Measurements from ENCODE around the gene GEN1.
"Not testable (repeated sequence)": the region's sequence is repeated elsewhere in the genome, so short reads cannot be mapped to it uniquely, and the experiment has no call there.

The GEN1 gene

DNA sequence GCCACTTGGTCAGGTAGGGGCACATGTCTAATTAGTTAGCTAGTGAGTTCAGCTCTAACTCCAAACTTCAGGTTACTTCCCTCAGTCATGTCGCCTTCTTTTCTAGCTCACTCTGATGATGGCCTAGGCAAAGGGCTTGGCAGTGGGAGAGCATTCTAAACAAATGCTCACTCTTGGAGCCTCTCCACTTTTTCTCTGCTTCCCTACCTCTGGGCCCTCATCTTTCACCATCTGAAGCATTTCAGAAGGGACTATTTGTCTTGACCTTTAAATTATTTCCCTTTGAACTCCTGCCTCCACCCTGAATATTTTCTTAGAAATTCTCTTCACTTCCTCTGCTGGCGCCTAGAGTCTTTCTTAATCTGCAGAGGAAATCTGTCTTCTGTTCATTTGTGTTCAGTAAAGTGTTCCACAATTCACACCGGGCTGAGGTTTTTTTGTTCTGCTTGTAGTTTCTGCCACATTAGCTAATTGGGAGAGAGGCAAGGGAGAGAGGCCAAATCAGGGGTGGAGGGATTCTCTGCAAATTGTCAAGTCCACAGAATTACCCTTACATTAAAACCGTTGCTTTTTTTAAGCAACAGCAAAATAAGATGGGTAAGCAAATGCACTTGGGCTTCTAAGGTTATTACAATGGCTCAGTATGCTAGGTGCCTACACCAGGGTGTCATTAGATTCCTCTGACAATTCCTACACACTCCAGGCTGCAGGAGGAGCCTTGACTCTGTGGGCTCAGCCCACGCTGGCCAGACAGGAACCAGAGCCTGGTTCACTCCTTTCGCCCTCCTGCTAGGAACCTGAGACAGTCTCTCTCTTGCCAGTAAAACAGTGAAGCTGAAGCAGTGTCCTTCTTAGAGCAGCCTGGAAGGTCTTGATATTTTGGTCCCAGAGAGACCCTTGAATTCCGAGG, 67.9 kb downstream of the GEN1 start:
- no peak overlapping the region for H3K4me3 ChIP-seq (ENCODE audit: low read length)
- DNase-seq (ENCODE audit: low read depth): no peak
- TF ChIP-seq, protein P1, sequence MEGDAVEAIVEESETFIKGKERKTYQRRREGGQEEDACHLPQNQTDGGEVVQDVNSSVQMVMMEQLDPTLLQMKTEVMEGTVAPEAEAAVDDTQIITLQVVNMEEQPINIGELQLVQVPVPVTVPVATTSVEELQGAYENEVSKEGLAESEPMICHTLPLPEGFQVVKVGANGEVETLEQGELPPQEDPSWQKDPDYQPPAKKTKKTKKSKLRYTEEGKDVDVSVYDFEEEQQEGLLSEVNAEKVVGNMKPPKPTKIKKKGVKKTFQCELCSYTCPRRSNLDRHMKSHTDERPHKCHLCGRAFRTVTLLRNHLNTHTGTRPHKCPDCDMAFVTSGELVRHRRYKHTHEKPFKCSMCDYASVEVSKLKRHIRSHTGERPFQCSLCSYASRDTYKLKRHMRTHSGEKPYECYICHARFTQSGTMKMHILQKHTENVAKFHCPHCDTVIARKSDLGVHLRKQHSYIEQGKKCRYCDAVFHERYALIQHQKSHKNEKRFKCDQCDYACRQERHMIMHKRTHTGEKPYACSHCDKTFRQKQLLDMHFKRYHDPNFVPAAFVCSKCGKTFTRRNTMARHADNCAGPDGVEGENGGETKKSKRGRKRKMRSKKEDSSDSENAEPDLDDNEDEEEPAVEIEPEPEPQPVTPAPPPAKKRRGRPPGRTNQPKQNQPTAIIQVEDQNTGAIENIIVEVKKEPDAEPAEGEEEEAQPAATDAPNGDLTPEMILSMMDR (conservative IDR thresholded peaks at IDR 0.05; ENCODE audit: low read length): no peak

DNA sequence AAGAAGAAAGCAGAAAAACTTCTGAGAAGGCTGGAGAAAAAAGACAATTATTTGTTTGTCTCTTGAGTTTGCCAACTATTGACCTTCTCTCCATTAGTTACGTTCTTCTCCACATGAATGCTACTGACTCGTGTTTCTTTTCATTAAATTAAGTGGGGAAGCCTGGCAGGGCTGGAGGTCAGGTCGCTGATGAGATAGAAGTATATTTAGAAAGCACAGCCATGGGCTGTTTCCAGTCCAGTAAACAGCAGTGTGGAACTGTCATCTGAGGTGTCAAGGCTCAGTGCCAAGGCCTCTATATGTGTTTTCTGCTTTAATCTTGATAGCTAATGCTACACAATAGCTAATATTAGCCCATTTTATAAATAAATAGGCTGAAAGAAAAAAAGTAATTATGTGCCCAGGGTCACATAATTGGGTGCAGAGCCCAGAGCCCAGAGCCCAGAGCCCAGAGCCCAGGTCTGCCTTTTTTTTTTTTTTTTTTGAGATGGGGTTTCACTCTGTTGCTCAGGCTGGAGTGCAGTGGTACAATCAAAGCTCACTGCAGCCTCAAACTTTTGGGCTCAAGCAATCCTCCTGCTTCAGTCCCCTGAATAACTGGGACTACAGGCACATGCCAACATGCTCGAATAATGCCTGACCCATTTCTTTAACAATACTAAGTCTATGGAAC, 68.6 kb downstream of the GEN1 start:
- DNase-seq (ENCODE audit: low read depth): no peak
- TF ChIP-seq, protein P1 (conservative IDR thresholded peaks at IDR 0.05; ENCODE audit: low read length): no peak
- no peak overlapping the region for H3K4me3 ChIP-seq (ENCODE audit: low read length)

DNA sequence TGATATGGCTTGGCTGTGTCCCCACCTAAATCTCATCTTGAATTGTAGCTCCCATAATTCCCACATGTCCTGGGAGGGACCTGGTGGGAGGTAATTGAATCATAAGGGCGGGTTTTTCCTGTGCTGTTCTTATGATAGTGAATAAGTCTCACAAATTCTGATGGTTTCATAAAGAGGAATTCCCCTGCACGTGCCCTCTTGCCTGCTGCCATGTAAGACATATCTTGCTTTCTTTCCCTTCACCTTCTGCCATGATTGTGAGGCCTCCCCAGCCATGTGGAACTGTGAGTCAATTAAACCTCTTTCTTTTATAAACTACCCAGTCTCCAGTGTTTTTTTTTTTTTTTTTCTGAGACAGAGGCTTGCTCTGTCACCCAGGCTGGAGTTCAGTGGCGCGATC, 69.7 kb downstream of the GEN1 start:
- not testable (repeated sequence) for H3K4me3 ChIP-seq (ENCODE audit: low read length); DNase-seq (ENCODE audit: low read depth)

- no peak for DNase-seq (ENCODE audit: low read depth)
- TF ChIP-seq, protein P1 (conservative IDR thresholded peaks at IDR 0.05; ENCODE audit: low read length): no peak
- no peak overlapping the region for H3K4me3 ChIP-seq (ENCODE audit: low read length)
Measured at GRCh38 chr2:17827316-17827715, 73.4 kb downstream of the GEN1 start.

DNA sequence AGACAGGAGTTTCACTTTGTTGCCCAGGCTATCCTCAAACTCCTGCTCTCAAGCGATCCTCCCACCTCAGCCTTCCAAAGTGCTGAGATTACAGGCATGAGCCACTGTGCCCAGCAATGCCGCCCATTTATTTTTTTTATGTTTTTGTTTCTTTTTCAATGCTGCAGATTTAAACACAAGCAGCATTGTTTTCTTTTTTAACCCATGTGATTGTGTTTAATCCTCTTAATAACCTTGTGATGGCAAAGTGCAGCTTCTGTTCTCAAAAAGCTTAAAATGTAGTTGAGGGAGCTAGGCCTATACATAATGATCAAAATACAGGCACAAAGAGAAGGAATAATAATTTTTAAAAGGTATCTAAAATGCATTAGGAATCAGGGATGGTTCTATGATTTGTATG, 73.8 kb downstream of the GEN1 start:
- TF ChIP-seq, protein P1 (conservative IDR thresholded peaks at IDR 0.05; ENCODE audit: low read length): no peak
- DNase-seq (ENCODE audit: low read depth): no peak

DNA sequence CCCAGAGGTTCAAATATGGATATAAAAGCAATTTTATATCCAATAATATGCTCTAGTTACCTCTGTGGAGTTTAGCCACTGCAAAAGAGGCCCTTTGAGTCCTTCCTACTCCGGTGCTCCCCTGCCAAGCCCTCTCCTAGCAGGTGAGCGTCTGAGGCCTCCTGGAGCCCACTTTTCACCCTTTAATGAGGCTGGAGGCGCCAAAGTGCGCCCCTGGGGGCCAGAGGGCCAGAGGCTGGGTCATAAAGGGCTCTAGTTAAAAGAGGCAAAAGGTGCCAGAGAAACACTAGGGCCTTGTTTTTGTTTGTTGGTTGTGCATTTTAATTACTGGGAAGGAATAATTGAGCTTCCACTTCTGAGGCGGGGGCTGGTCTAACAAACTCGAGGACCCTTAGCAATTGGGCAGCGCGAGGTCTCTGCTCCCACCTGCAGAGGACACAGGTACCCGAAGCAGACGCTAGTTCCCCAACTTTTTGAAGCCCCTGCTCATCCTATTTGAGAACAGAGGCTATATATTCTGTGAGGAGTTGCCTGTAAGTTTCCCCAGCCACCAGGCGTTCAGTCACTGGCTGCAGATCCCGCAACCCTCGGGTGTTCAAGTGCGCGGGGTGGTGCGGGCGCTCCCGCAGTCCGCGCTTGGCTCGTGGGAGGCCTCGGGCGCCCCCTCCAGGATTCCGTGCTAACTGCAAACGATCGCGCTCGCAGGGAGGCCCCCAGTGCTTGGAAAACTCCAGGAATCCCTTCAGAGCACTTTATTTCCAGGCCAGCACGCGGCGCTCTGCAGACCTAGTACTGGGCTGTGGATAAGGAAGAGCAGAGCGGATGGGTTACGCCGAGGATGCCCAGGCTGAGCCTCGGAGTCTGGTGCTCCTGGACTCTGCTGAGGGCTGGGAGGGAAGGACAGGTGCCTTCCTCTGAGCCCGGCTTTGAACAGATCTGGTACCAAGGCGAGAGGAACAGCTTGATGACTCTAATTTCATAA, 76.4 kb downstream of the GEN1 start:
- TF ChIP-seq, protein P1 (conservative IDR thresholded peaks at IDR 0.05; ENCODE audit: low read length): peak; percentile 77
- peak overlapping the region; percentile 40 for H3K4me3 ChIP-seq (ENCODE audit: low read length)
- peak; percentile 66 for DNase-seq (ENCODE audit: low read depth)

More for the DNA sequence above, 73.8 kb downstream of the GEN1 start:
- H3K4me3 ChIP-seq (ENCODE audit: low read length): no peak overlapping the region

GRCh38 chr2:17835516-17835915, 81.6 kb downstream of the GEN1 start:
- no peak overlapping the region for H3K4me3 ChIP-seq (ENCODE audit: low read length)
- DNase-seq (ENCODE audit: low read depth): no peak
- TF ChIP-seq, protein P1 (conservative IDR thresholded peaks at IDR 0.05; ENCODE audit: low read length): no peak
